Coronary artery (tissue), 2 donors: Measurements from ENCODE around the gene CDC45.

Experiments used
- DNase-seq: peaks from one replicate; pipeline ENCODE4 v3.0.0-alpha.2; 2017; ENCODE audit warnings: low spot score
- H3K27ac ChIP-seq, 2 donors: fragments of 200-600 bp; sonication (generic); one replicate each; pipeline ENCODE4 v1.5.1; 2016 to 2019
- H3K4me3 ChIP-seq: fragments of 200-600 bp; sonication (generic); 2 replicates; pipeline ENCODE4 v1.5.1; 2016; ENCODE audit warnings: mild to moderate bottlenecking, moderate library complexity
- TF ChIP-seq, protein P1 (sequence below): fragments of 200-600 bp; sonication (generic); IDR thresholded peaks from one replicate; pipeline ENCODE4 v1.5.1; 2019; ENCODE audit warnings: antibody characterized with exemption

CDC45 gene

DNA sequence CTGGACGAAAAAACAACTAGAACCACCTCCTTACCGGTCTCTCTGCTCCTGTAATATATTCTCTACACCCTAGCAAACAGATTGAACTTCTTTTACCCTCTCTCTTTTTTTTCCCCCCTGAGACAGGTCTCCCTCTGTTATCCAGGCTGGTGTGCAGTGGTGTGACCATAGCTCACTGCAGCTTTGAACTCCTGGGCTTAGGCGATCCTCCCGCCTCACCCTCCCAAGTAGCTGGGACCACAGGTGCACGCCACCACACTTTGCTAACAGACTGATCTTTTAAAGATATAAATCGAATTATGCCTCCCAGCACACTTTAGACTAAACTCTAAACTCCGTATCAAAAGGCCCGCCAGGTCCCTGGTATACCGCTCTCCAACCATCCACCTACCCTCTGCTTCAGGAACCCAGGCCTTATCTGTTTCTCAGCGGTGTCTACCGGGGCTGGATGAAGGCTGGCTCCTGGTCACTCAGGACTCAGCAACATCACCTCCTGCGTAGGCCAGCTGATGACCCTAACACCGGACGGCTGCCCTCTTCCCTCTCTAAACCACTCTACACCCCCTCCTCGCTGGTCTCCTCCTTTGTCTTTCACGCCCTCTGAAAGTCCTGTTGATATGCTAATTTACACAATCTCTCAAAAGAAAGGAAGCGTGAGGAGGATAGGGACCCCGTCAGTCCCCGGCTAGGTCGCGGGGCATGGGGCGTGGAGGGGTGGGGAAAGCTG lies 33.0 kb upstream of the CDC45 start:
- TF ChIP-seq, protein P1, sequence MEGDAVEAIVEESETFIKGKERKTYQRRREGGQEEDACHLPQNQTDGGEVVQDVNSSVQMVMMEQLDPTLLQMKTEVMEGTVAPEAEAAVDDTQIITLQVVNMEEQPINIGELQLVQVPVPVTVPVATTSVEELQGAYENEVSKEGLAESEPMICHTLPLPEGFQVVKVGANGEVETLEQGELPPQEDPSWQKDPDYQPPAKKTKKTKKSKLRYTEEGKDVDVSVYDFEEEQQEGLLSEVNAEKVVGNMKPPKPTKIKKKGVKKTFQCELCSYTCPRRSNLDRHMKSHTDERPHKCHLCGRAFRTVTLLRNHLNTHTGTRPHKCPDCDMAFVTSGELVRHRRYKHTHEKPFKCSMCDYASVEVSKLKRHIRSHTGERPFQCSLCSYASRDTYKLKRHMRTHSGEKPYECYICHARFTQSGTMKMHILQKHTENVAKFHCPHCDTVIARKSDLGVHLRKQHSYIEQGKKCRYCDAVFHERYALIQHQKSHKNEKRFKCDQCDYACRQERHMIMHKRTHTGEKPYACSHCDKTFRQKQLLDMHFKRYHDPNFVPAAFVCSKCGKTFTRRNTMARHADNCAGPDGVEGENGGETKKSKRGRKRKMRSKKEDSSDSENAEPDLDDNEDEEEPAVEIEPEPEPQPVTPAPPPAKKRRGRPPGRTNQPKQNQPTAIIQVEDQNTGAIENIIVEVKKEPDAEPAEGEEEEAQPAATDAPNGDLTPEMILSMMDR, result no peak
- Histone ChIP-seq H3K4me3 (peak overlapping the region; percentile 95), H3K27ac (peak overlapping the region; percentile 92 to 97)
- DNase-seq, result no peak

DNA sequence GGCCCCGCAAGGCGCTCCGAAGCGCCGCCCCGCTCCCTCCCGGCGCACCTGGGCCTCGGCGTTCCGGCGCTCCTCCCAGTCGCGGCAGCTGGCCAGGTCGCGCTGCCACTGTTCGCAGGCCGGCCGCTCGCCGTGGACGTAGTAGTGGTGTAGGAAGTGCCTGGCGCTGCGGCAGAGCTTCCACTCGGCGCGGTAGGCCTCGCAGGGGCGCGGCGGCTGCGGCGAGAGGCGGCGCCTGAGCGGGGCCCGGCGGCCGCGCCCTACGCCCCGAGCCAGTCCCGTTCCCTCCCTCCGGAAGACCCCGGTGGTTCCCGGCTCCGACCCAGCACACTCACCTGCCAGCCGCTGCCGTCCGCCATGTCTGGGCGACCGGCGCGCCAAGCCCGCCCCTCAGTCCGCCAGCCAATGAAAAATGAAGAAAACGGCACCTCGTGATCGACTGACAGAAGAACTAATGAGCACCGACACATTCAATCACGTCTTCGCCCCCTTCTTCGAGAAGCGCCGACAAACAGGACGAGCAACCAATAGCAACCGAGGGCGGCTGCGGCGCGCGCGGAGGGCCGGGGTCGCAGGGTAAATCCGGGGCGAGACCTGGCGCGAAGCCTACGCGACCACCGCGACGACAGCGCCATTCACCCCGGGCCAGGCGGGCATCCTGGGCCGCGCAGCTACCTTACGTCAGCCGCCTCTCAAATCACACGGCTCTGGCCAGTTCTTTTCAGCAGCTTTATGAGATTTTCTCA lies 32.2 kb upstream of the CDC45 start, which contains the start of gene C22orf39:
Gene C22orf39, minus strand, starts transcription at position 382 of the 746 bp plus-strand sequence. Its CDS starts 23 bp downstream, at position 359.
- peak; percentile 92 for DNase-seq
- TF ChIP-seq, protein P1, result no peak
- peak within 1 kb of the TSS; percentile 95 for H3K4me3 ChIP-seq
- peak within 1 kb of the TSS; percentile 92 to 97 for H3K27ac ChIP-seq

DNA sequence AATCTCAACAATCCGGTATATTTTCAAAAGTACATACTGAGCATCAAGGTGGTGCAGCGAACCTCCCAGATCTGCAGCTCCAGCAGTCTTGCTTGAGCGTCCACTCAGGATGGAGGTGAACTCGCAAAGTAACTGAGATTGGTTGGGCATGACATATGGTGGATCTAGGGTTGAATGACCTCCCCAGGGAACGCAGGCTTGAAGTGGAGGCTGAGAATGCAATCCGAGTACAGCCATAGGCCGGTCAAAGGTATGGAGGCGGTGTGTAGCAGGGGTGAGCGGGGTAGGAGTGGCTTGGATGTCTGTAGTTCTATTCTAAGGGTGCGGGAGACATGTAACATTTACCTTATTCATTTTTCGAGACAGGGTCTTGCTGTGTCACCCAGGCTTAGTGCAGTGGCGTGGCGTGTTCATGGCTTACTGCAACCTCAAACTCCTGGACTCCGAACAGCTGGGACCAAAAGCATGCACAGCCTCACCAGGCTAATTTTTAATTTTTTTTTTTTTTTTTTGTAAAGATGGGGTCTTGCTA lies 31.6 kb upstream of the CDC45 start:
- DNase-seq, result no peak
- Histone ChIP-seq H3K27ac (peak overlapping the region; percentile 92 to 97), H3K4me3 (peak overlapping the region; percentile 95)
- TF ChIP-seq, protein P1, result no peak

DNA sequence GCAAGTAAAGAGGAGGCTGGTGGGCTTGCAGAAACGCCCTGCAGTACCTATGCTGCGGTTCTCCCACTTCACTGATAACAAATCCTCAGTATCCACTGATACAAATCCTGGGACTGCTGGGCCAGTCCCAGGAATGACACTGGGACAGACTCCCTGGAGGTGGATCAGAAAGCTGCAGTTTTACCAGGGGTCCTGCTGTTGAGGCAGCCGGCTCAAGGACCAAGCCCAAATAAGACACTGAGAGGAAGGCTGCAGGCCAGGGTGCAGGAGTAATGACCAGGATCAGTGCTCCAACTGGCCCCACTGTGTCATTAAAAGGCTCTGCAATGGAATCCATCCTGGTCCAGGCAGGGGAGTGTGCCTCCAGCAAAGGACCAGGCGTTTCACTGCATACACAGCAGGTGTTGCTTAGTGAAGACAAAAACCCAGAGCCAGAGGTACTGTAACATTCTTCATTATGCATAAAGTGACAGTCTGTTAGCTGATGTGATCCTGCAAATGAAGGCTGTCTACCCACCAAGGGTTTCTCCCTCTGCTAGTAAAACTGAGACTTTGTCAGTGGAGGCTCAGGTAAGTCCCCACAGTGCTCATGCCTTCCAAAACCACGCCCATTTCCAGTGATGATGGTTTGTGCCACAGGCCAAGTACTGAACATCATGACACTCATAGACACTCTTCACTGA lies 30.8 kb upstream of the CDC45 start:
- TF ChIP-seq, protein P1, result no peak
- H3K4me3 ChIP-seq, result no peak overlapping the region
- H3K27ac ChIP-seq, result no peak overlapping the region
- no peak for DNase-seq

DNA sequence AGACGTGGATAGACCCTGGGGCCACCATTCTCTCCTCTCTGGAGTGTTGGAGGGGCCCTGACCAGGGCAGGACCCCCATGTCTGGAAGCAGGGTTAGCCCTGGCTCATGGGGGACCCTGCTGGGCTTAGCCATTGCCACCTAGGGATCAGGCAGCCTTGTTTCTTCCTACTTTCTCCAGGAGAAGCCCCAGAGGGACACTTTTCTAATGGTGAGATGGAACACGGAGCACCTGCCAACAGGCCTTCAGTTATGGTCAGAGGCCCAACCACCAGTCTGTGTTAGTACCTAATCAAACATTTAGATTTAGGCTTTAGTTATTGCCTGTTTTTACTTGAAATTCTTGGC lies 30.3 kb upstream of the CDC45 start:
- DNase-seq, result no peak
- TF ChIP-seq, protein P1, result no peak
- no peak overlapping the region for H3K4me3 ChIP-seq
- no peak overlapping the region for H3K27ac ChIP-seq

DNA sequence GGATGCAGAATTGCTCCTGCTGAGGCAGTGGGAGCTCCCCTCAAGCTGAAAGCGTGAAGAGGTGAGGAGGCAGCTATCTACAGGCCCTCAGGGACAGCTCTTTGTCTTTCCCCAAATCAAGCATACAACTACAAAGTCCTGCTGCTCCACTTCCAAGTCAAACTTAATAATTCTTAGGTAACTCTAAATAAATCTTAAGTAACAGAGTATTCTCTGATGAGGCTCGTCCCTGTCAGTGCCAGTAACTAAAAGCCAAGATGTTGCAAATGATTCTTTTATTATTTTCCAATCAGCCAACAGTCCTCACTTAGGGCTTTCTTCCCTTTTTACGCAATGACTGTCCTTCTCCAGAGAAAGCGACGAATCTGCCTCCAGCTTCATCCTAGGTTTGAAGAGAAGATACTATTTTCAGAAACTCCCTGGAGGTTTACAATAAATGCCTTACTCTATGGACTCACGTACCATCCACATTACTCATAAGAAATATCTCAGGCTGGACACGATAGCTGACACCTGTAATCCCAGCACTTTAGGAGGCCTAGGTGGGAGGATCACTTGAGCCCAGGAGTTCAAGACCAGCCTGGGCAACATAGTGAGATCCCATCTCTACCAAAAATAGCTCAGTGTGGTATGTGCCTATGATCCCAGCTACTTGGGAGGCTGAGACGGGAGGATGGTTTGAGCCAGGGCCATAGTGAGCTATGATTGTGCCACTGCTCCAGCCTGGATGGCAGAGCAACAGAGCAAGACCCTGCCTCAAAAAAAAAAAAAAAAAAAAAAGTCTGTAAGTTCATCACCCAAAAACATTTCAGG lies 29.2 kb upstream of the CDC45 start:
- TF ChIP-seq, protein P1, result no peak
- Histone ChIP-seq H3K27ac (no peak overlapping the region), H3K4me3 (no peak overlapping the region)
- no peak for DNase-seq
